Subcutaneous adipose tissue (tissue), 4 donors: ENCODE measurements around the gene ANKRD30B. TPM values are rescaled to one million over a fixed set of nuclear protein-coding genes. Genes with fewer than 3 reads are reported as not detected.

Source experiments
- small RNA-seq: library from RNA; depleted of rRNA; stranded (forward); fragments of <200 nt; gene quantifications from one replicate; pipeline ENCODE3, GENCODE V24; 2016
- total RNA-seq, 4 donors: library from RNA; depleted of rRNA; stranded (reverse); fragments of >200 nt; gene quantifications; one replicate each; pipeline ENCODE4 v1.1.0, GENCODE V29; 2016
- TF ChIP-seq, protein P1 (sequence below): fragments of 450-650 bp; IDR thresholded peaks from one replicate; pipeline ENCODE4 v1.5.1; 2016; ENCODE audit warnings: low read depth, mild to moderate bottlenecking, control low read depth, antibody characterized with exemption, moderate library complexity

Gene ANKRD30B
- total RNA-seq, 4 donors from 2014 or later, result 0.22 to 0.49 TPM; not detected in 2

- TF ChIP-seq, protein P1, sequence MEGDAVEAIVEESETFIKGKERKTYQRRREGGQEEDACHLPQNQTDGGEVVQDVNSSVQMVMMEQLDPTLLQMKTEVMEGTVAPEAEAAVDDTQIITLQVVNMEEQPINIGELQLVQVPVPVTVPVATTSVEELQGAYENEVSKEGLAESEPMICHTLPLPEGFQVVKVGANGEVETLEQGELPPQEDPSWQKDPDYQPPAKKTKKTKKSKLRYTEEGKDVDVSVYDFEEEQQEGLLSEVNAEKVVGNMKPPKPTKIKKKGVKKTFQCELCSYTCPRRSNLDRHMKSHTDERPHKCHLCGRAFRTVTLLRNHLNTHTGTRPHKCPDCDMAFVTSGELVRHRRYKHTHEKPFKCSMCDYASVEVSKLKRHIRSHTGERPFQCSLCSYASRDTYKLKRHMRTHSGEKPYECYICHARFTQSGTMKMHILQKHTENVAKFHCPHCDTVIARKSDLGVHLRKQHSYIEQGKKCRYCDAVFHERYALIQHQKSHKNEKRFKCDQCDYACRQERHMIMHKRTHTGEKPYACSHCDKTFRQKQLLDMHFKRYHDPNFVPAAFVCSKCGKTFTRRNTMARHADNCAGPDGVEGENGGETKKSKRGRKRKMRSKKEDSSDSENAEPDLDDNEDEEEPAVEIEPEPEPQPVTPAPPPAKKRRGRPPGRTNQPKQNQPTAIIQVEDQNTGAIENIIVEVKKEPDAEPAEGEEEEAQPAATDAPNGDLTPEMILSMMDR, result no peak
Measured at GRCh38 chr18:14776801-14777200, 28.8 kb downstream of the ANKRD30B start.

- TF ChIP-seq, protein P1, result no peak
Measured at GRCh38 chr18:14781671-14782070, 33.7 kb downstream of the ANKRD30B start.

DNA sequence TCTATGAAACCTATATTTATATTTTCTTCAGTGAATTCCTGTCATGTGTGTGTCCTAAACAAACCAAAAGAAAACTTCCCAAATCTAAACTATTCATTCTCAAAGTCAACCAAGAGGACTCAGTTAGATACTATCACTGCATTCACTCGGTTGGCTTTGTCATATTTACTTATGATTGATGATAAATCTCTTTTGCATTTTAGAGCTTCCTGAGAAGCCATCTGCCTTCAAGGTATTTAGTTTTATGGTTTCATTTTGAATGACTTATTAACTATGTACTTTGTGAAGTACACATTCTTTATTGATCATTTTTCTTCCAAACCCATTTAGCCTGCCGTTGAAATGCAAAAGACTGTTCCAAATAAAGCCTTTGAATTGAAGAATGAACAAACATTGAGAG, 36.2 kb downstream of the ANKRD30B start:
- TF ChIP-seq, protein P1, result no peak

GRCh38 chr18:14900435-14900834, 152.5 kb downstream of the ANKRD30B start:
- TF ChIP-seq, protein P1, result no peak

Small RNA genes within 50 kb of the gene (small RNA-seq; reads per million reads assigned to genes)
- gene MIR3156-2 (not detected), gene RNU6-1210P (not detected)

Other genes starting within 250 kb of the ANKRD30B start
- gene POTEC, start 204.6 kb upstream of the ANKRD30B start, total RNA-seq, result not detected